ENCODE measurements around the gene HDAC4.

The HDAC4 gene

GRCh38 chr2:239232195-239232578 lies 168.6 kb downstream of the HDAC4 start:
- H4K91ac ChIP-seq (ENCODE audit: low read depth, low read length) = no peak overlapping the region
- peaks cover 2 to 4% of the 10 kb centered on the region in 2 experiments for H3K4me1 ChIP-seq (ENCODE audit: control insufficient read depth in 1 of 2, insufficient read depth in 2 of 2, low read length in 2 of 2)
- H2BK12ac ChIP-seq (ENCODE audit: low read length) = no peak overlapping the region
- H3K79me2 ChIP-seq (ENCODE audit: control insufficient read depth, insufficient read depth, low read length, poor library complexity) = no peaks in the 10 kb centered on the region
- no peak overlapping the region for H3K9ac ChIP-seq (ENCODE audit: low read length)
- no peaks in the 10 kb centered on the region for H3K36me3 ChIP-seq (ENCODE audit: control insufficient read depth in 1 of 2, insufficient read depth in 2 of 2, low read length in 2 of 2)
- no peak overlapping the region for H2BK5ac ChIP-seq (ENCODE audit: low read depth, low read length, poor library complexity)
- H3K18ac ChIP-seq (ENCODE audit: low read length) = no peak overlapping the region
- H2AFZ ChIP-seq (ENCODE audit: insufficient read depth, low read length, poor library complexity) = no peak overlapping the region
- WGBS (ENCODE audit: extremely low coverage, insufficient coverage, insufficient read length) = no CpG with 5 or more reads among the region's 6 CpGs
- H3K4me2 ChIP-seq (ENCODE audit: low read length) = no peak overlapping the region
- H3K4me3 ChIP-seq (ENCODE audit: low read depth, low read length) = no peak overlapping the region
- no peak overlapping the region for H3K23ac ChIP-seq (ENCODE audit: low read length)
- no peaks in the 10 kb centered on the region for H3K27me3 ChIP-seq (ENCODE audit: insufficient read depth, low read length)
- H3K9me3 ChIP-seq (ENCODE audit: insufficient read depth, low read depth, low read length) = no peaks in the 10 kb centered on the region
- H3K79me1 ChIP-seq (ENCODE audit: low read length) = no peaks in the 10 kb centered on the region
- no peak overlapping the region for H3K27ac ChIP-seq (ENCODE audit: low read depth, low read length)
- H3K14ac ChIP-seq (ENCODE audit: low read length) = no peak overlapping the region
- H2AK5ac ChIP-seq (ENCODE audit: low read length) = no peak overlapping the region
- no peak overlapping the region for H4K8ac ChIP-seq (ENCODE audit: low read depth, low read length)
- H2BK120ac ChIP-seq (ENCODE audit: insufficient read depth, low read length, poor library complexity) = no peak overlapping the region
- H3K4ac ChIP-seq (ENCODE audit: low read depth, low read length) = no peak overlapping the region
- no peak overlapping the region for H4K12ac ChIP-seq (ENCODE audit: low read depth, low read length)
- no peak for DNase-seq

DNA sequence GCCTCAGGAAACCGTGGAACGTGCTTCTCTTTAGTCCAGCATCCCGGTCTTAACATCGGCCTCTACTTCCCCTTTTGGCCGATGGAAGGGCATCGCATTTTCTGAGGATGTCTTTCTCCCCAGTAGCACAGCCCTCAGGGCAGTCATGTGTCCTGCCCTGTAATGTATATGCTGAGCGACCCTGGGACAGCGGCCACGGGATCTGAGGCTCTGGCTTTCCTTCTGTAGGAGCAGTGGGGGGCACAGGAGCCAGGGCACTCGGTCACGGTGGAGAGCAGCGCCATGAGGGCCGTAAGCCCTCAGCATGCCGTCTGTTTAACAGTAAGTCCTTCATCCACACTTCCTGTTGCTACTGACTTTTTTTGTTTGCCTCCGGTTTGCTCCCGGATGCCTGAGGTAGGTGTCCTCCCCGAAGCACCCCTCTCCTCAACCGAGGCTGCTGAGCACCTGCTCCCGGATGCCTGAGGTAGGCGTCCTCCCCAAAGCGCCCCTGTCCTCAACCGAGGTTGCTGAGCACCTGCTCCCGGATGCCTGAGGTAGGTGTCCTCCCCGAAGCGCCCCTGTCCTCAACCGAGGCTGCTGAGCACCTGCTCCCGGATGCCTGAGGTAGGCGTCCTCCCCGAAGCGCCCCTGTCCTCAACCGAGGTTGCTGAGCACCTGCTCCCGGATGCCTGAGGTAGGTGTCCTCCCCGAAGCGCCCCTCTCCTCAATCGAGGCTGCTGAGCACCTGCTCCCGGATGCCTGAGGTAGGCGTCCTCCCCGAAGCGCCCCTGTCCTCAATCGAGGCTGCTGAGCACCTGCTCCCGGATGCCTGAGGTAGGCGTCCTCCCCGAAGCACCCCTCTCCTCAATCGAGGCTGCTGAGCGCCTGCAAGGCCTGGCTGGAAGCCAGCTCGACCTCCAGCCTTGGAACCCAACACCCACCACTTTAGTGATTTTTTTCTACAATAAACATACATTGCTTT lies 169.3 kb downstream of the HDAC4 start:
- no peak overlapping the region for H2BK120ac ChIP-seq (ENCODE audit: insufficient read depth, low read length, poor library complexity)
- no peaks in the 10 kb centered on the region for H3K27me3 ChIP-seq (ENCODE audit: insufficient read depth, low read length)
- no peak overlapping the region for H2AK5ac ChIP-seq (ENCODE audit: low read length)
- H4K8ac ChIP-seq (ENCODE audit: low read depth, low read length) = no peak overlapping the region
- no peak overlapping the region for H3K18ac ChIP-seq (ENCODE audit: low read length)
- no peak overlapping the region for H3K27ac ChIP-seq (ENCODE audit: low read depth, low read length)
- no peak overlapping the region for H4K91ac ChIP-seq (ENCODE audit: low read depth, low read length)
- H3K9me3 ChIP-seq (ENCODE audit: insufficient read depth, low read depth, low read length) = no peaks in the 10 kb centered on the region
- no peaks in the 10 kb centered on the region for H3K79me2 ChIP-seq (ENCODE audit: control insufficient read depth, insufficient read depth, low read length, poor library complexity)
- no peak overlapping the region for H3K4me3 ChIP-seq (ENCODE audit: low read depth, low read length)
- H3K79me1 ChIP-seq (ENCODE audit: low read length) = no peaks in the 10 kb centered on the region
- peaks cover 4 to 6% of the 10 kb centered on the region in 2 experiments for H3K4me1 ChIP-seq (ENCODE audit: control insufficient read depth in 1 of 2, insufficient read depth in 2 of 2, low read length in 2 of 2)
- H2BK5ac ChIP-seq (ENCODE audit: low read depth, low read length, poor library complexity) = no peak overlapping the region
- H3K4me2 ChIP-seq (ENCODE audit: low read length) = no peak overlapping the region
- H3K9ac ChIP-seq (ENCODE audit: low read length) = no peak overlapping the region
- no peaks in the 10 kb centered on the region for H3K36me3 ChIP-seq (ENCODE audit: control insufficient read depth in 1 of 2, insufficient read depth in 2 of 2, low read length in 2 of 2)
- no peak overlapping the region for H4K12ac ChIP-seq (ENCODE audit: low read depth, low read length)
- H2AFZ ChIP-seq (ENCODE audit: insufficient read depth, low read length, poor library complexity) = no peak overlapping the region
- no peak overlapping the region for H3K4ac ChIP-seq (ENCODE audit: low read depth, low read length)
- WGBS (ENCODE audit: extremely low coverage, insufficient coverage, insufficient read length) = no CpG with 5 or more reads among the region's 46 CpGs
- no peak for DNase-seq
- H3K14ac ChIP-seq (ENCODE audit: low read length) = no peak overlapping the region
- no peak overlapping the region for H2BK12ac ChIP-seq (ENCODE audit: low read length)
- H3K23ac ChIP-seq (ENCODE audit: low read length) = no peak overlapping the region

GRCh38 chr2:239230318-239231052 lies 170.3 kb downstream of the HDAC4 start:
- Histone ChIP-seq H3K4ac (ENCODE audit: low read depth, low read length) (no peak overlapping the region), H2BK5ac (ENCODE audit: low read depth, low read length, poor library complexity) (no peak overlapping the region), H4K8ac (ENCODE audit: low read depth, low read length) (no peak overlapping the region), H3K4me3 (ENCODE audit: low read depth, low read length) (no peak overlapping the region), H3K18ac (ENCODE audit: low read length) (no peak overlapping the region), H3K27me3 (ENCODE audit: insufficient read depth, low read length) (no peaks in the 10 kb centered on the region), H3K4me1 (ENCODE audit: control insufficient read depth in 1 of 2, insufficient read depth in 2 of 2, low read length in 2 of 2) (peaks cover 6 to 10% of the 10 kb centered on the region in 2 experiments), H3K23ac (ENCODE audit: low read length) (no peak overlapping the region), H3K4me2 (ENCODE audit: low read length) (no peak overlapping the region), H3K14ac (ENCODE audit: low read length) (no peak overlapping the region), H2BK120ac (ENCODE audit: insufficient read depth, low read length, poor library complexity) (no peak overlapping the region), H3K36me3 (ENCODE audit: control insufficient read depth in 1 of 2, insufficient read depth in 2 of 2, low read length in 2 of 2) (no peaks in the 10 kb centered on the region), H3K79me2 (ENCODE audit: control insufficient read depth, insufficient read depth, low read length, poor library complexity) (no peaks in the 10 kb centered on the region), H3K9me3 (ENCODE audit: insufficient read depth, low read depth, low read length) (no peaks in the 10 kb centered on the region), H3K27ac (ENCODE audit: low read depth, low read length) (no peak overlapping the region), H2AFZ (ENCODE audit: insufficient read depth, low read length, poor library complexity) (no peak overlapping the region), H4K91ac (ENCODE audit: low read depth, low read length) (no peak overlapping the region), H4K12ac (ENCODE audit: low read depth, low read length) (no peak overlapping the region), H3K9ac (ENCODE audit: low read length) (no peak overlapping the region), H2BK12ac (ENCODE audit: low read length) (no peak overlapping the region), H3K79me1 (ENCODE audit: low read length) (no peaks in the 10 kb centered on the region), H2AK5ac (ENCODE audit: low read length) (no peak overlapping the region)
- DNase-seq = peak in 1 of 2 donors; percentile 9
- WGBS (ENCODE audit: extremely low coverage, insufficient coverage, insufficient read length) = no CpG with 5 or more reads among the region's 26 CpGs

- Histone ChIP-seq H3K79me1 (ENCODE audit: low read length) (no peaks in the 10 kb centered on the region), H3K4me3 (ENCODE audit: low read depth, low read length) (no peak overlapping the region), H3K79me2 (ENCODE audit: control insufficient read depth, insufficient read depth, low read length, poor library complexity) (no peaks in the 10 kb centered on the region), H2BK5ac (ENCODE audit: low read depth, low read length, poor library complexity) (no peak overlapping the region), H3K18ac (ENCODE audit: low read length) (no peak overlapping the region), H3K23ac (ENCODE audit: low read length) (no peak overlapping the region), H4K91ac (ENCODE audit: low read depth, low read length) (no peak overlapping the region), H4K8ac (ENCODE audit: low read depth, low read length) (no peak overlapping the region), H2AK5ac (ENCODE audit: low read length) (no peak overlapping the region), H3K4me1 (ENCODE audit: control insufficient read depth in 1 of 2, insufficient read depth in 2 of 2, low read length in 2 of 2) (peaks cover 6 to 10% of the 10 kb centered on the region in 2 experiments), H3K36me3 (ENCODE audit: control insufficient read depth in 1 of 2, insufficient read depth in 2 of 2, low read length in 2 of 2) (no peaks in the 10 kb centered on the region), H3K4ac (ENCODE audit: low read depth, low read length) (no peak overlapping the region), H3K27me3 (ENCODE audit: insufficient read depth, low read length) (no peaks in the 10 kb centered on the region), H3K14ac (ENCODE audit: low read length) (no peak overlapping the region), H4K12ac (ENCODE audit: low read depth, low read length) (no peak overlapping the region), H2BK120ac (ENCODE audit: insufficient read depth, low read length, poor library complexity) (no peak overlapping the region), H3K4me2 (ENCODE audit: low read length) (no peak overlapping the region), H2BK12ac (ENCODE audit: low read length) (no peak overlapping the region), H3K9ac (ENCODE audit: low read length) (no peak overlapping the region), H3K27ac (ENCODE audit: low read depth, low read length) (no peak overlapping the region), H3K9me3 (ENCODE audit: insufficient read depth, low read depth, low read length) (no peaks in the 10 kb centered on the region), H2AFZ (ENCODE audit: insufficient read depth, low read length, poor library complexity) (no peak overlapping the region)
- peak in 1 of 2 donors; percentile 21 for DNase-seq
- no CpG with 5 or more reads among the region's 11 CpGs for WGBS (ENCODE audit: extremely low coverage, insufficient coverage, insufficient read length)
These were observed 171.1 kb downstream of the HDAC4 start for GRCh38 chr2:239229545-239230279.
